Measurements from ENCODE around the gene PHACTR1. TPM values are rescaled to one million over a fixed set of nuclear protein-coding genes. Genes with fewer than 3 reads are reported as not detected.

Gene PHACTR1
- total RNA-seq, 5 donors from 2014 or later (not counting 1 experiment from before 2014, with no cell fraction given) = 0.63 to 2.6 (median 1.1) TPM

- no peak for ATAC-seq (replicated peaks in 1 of 4)
- Histone ChIP-seq H3K36me3 (ENCODE audit: control insufficient read depth in 2 of 2, extremely low read depth in 1 of 2, insufficient read depth in 1 of 2, low read length in 1 of 2) (no peaks in the 10 kb centered on the region), H3K9me3 (no peaks in the 10 kb centered on the region), H3K4me3 (ENCODE audit: control insufficient read depth in 1 of 2, extremely low read depth in 1 of 2, low read length in 1 of 2) (no peak overlapping the region), H3K4me1 (ENCODE audit: control insufficient read depth in 1 of 2, extremely low read depth in 1 of 2, insufficient read depth in 2 of 2, low read length in 2 of 2) (no peaks in the 10 kb centered on the region), H3K27me3 (replicated peaks in 1 of 2; ENCODE audit: control insufficient read depth in 2 of 2, extremely low read depth in 1 of 2, insufficient read depth in 2 of 2, low read length in 1 of 2) (peaks cover 0 to 9% of the 10 kb centered on the region in 2 experiments), H3K27ac (ENCODE audit: low read length) (no peak overlapping the region)
- ChIA-PET CTCF (no interaction called here), POLR2A (no interaction called here)
- Mint-ChIP-seq H3K27me3 (peaks cover 0 to 4% of the 10 kb centered on the region in 2 donors), H3K4me3 (no peak overlapping the region), H3K9me3 (no peaks in the 10 kb centered on the region), H3K4me1 (no peaks in the 10 kb centered on the region), H3K27ac (no peak overlapping the region), H3K36me3 (no peaks in the 10 kb centered on the region)
- 17% methylated on average over 1 of the region's 5 CpGs for WGBS (ENCODE audit: insufficient coverage)
- no peak for DNase-seq
These were observed 259.8 kb downstream of the PHACTR1 start for GRCh38 chr6:12976366-12976765.

- H3K4me3 ChIP-seq (ENCODE audit: control insufficient read depth in 1 of 2, extremely low read depth in 1 of 2, low read length in 1 of 2) = no peak overlapping the region
- Mint-ChIP-seq H3K27ac (no peak overlapping the region), H3K27me3 (peaks cover 2 to 4% of the 10 kb centered on the region in 2 donors), H3K36me3 (no peaks in the 10 kb centered on the region), H3K9me3 (peaks cover 0 to 4% (median 0%) of the 10 kb centered on the region in 3 donors), H3K4me1 (no peaks in the 10 kb centered on the region), H3K4me3 (no peak overlapping the region)
- H3K27me3 ChIP-seq (replicated peaks in 1 of 2; ENCODE audit: control insufficient read depth in 2 of 2, extremely low read depth in 1 of 2, insufficient read depth in 2 of 2, low read length in 1 of 2) = peaks cover 0 to 11% of the 10 kb centered on the region in 2 experiments
- ATAC-seq (replicated peaks in 1 of 4) (no peak), DNase-seq (no peak)
- H3K4me1 ChIP-seq (ENCODE audit: control insufficient read depth in 1 of 2, extremely low read depth in 1 of 2, insufficient read depth in 2 of 2, low read length in 2 of 2) = no peaks in the 10 kb centered on the region
- H3K36me3 ChIP-seq (ENCODE audit: control insufficient read depth in 2 of 2, extremely low read depth in 1 of 2, insufficient read depth in 1 of 2, low read length in 1 of 2) = no peaks in the 10 kb centered on the region
- 60% methylated on average over 1 of the region's 3 CpGs for WGBS (ENCODE audit: insufficient coverage)
- POLR2A ChIA-PET = no interaction called here
- H3K9me3 ChIP-seq = no peaks in the 10 kb centered on the region
- CTCF ChIA-PET = no interaction called here
- H3K27ac ChIP-seq (ENCODE audit: low read length) = no peak overlapping the region
These were observed 260.6 kb downstream of the PHACTR1 start for GRCh38 chr6:12977206-12977605.

GRCh38 chr6:12977806-12978205 lies 261.2 kb downstream of the PHACTR1 start:
- Histone ChIP-seq H3K36me3 (ENCODE audit: control insufficient read depth in 2 of 2, extremely low read depth in 1 of 2, insufficient read depth in 1 of 2, low read length in 1 of 2) (no peaks in the 10 kb centered on the region), H3K4me1 (ENCODE audit: control insufficient read depth in 1 of 2, extremely low read depth in 1 of 2, insufficient read depth in 2 of 2, low read length in 2 of 2) (no peaks in the 10 kb centered on the region), H3K27me3 (replicated peaks in 1 of 2; ENCODE audit: control insufficient read depth in 2 of 2, extremely low read depth in 1 of 2, insufficient read depth in 2 of 2, low read length in 1 of 2) (peaks cover 0 to 12% of the 10 kb centered on the region in 2 experiments), H3K27ac (ENCODE audit: low read length) (no peak overlapping the region), H3K4me3 (ENCODE audit: control insufficient read depth in 1 of 2, extremely low read depth in 1 of 2, low read length in 1 of 2) (no peak overlapping the region), H3K9me3 (no peaks in the 10 kb centered on the region)
- DNase-seq (no peak), ATAC-seq (replicated peaks in 1 of 4) (no peak)
- no peak overlapping the region for H3K27ac Mint-ChIP-seq
- 81% methylated on average over 3 of the region's 4 CpGs for WGBS (ENCODE audit: insufficient coverage)
- POLR2A ChIA-PET = no interaction called here
- CTCF ChIA-PET = no interaction called here
- no peaks in the 10 kb centered on the region for H3K4me1 Mint-ChIP-seq
- peaks cover 0 to 5% (median 0%) of the 10 kb centered on the region in 3 donors for H3K9me3 Mint-ChIP-seq
- H3K27me3 Mint-ChIP-seq = peaks cover 3 to 4% of the 10 kb centered on the region in 2 donors
- H3K4me3 Mint-ChIP-seq = no peak overlapping the region
- H3K36me3 Mint-ChIP-seq = no peaks in the 10 kb centered on the region

- H3K27me3 ChIP-seq (replicated peaks in 1 of 2; ENCODE audit: control insufficient read depth in 2 of 2, extremely low read depth in 1 of 2, insufficient read depth in 2 of 2, low read length in 1 of 2) = peaks cover 0 to 10% of the 10 kb centered on the region in 2 experiments
- DNase-seq (no peak), ATAC-seq (replicated peaks in 1 of 4) (no peak)
- H3K4me3 ChIP-seq (ENCODE audit: control insufficient read depth in 1 of 2, extremely low read depth in 1 of 2, low read length in 1 of 2) = no peak overlapping the region
- POLR2A ChIA-PET = no interaction called here
- H3K36me3 ChIP-seq (ENCODE audit: control insufficient read depth in 2 of 2, extremely low read depth in 1 of 2, insufficient read depth in 1 of 2, low read length in 1 of 2) = no peaks in the 10 kb centered on the region
- no peak overlapping the region for H3K27ac ChIP-seq (ENCODE audit: low read length)
- no peaks in the 10 kb centered on the region for H3K4me1 ChIP-seq (ENCODE audit: control insufficient read depth in 1 of 2, extremely low read depth in 1 of 2, insufficient read depth in 2 of 2, low read length in 2 of 2)
- peaks cover 3 to 4% of the 10 kb centered on the region in 2 donors for H3K27me3 Mint-ChIP-seq
- H3K9me3 Mint-ChIP-seq = peaks cover 0 to 5% (median 4%) of the 10 kb centered on the region in 3 donors
- no peak overlapping the region for H3K4me3 Mint-ChIP-seq
- no peak overlapping the region for H3K27ac Mint-ChIP-seq
- H3K4me1 Mint-ChIP-seq = no peaks in the 10 kb centered on the region
- H3K9me3 ChIP-seq = no peaks in the 10 kb centered on the region
- CTCF ChIA-PET = no interaction called here
- no CpG with 5 or more reads among the region's 4 CpGs for WGBS (ENCODE audit: insufficient coverage)
- H3K36me3 Mint-ChIP-seq = no peaks in the 10 kb centered on the region
These were observed 264.2 kb downstream of the PHACTR1 start for GRCh38 chr6:12980741-12981140.

GRCh38 chr6:12984776-12985175 lies 268.2 kb downstream of the PHACTR1 start:
- H3K4me1 Mint-ChIP-seq = no peaks in the 10 kb centered on the region
- no CpG with 5 or more reads among the region's 2 CpGs for WGBS (ENCODE audit: insufficient coverage)

GRCh38 chr6:12987783-12988182 lies 271.2 kb downstream of the PHACTR1 start:
- Mint-ChIP-seq H3K27ac (no peak overlapping the region), H3K4me1 (no peaks in the 10 kb centered on the region), H3K4me3 (no peak overlapping the region), H3K27me3 (peaks cover 0 to 11% of the 10 kb centered on the region in 2 donors), H3K36me3 (no peaks in the 10 kb centered on the region), H3K9me3 (peaks cover 0 to 4% (median 0%) of the 10 kb centered on the region in 3 donors)
- CTCF ChIA-PET = no interaction called here
- peaks cover 0 to 10% of the 10 kb centered on the region in 2 experiments for H3K27me3 ChIP-seq (replicated peaks in 1 of 2; ENCODE audit: control insufficient read depth in 2 of 2, extremely low read depth in 1 of 2, insufficient read depth in 2 of 2, low read length in 1 of 2)
- no peak for ATAC-seq (replicated peaks in 1 of 4)
- H3K36me3 ChIP-seq (ENCODE audit: control insufficient read depth in 2 of 2, extremely low read depth in 1 of 2, insufficient read depth in 1 of 2, low read length in 1 of 2) = no peaks in the 10 kb centered on the region
- no peaks in the 10 kb centered on the region for H3K4me1 ChIP-seq (ENCODE audit: control insufficient read depth in 1 of 2, extremely low read depth in 1 of 2, insufficient read depth in 2 of 2, low read length in 2 of 2)
- H3K4me3 ChIP-seq (ENCODE audit: control insufficient read depth in 1 of 2, extremely low read depth in 1 of 2, low read length in 1 of 2) = no peak overlapping the region
- no peak overlapping the region for H3K27ac ChIP-seq (ENCODE audit: low read length)
- no peaks in the 10 kb centered on the region for H3K9me3 ChIP-seq
- POLR2A ChIA-PET = no interaction called here
- DNase-seq = no peak

More at GRCh38 chr6:12984776-12985175, 268.2 kb downstream of the PHACTR1 start:
- Mint-ChIP-seq H3K36me3 (no peaks in the 10 kb centered on the region), H3K9me3 (peaks cover 0 to 5% (median 4%) of the 10 kb centered on the region in 3 donors), H3K27ac (no peak overlapping the region), H3K4me3 (no peak overlapping the region), H3K27me3 (peaks cover 0 to 10% of the 10 kb centered on the region in 2 donors)
- no peak for DNase-seq
- Histone ChIP-seq H3K27me3 (replicated peaks in 1 of 2; ENCODE audit: control insufficient read depth in 2 of 2, extremely low read depth in 1 of 2, insufficient read depth in 2 of 2, low read length in 1 of 2) (peaks cover 0 to 4% of the 10 kb centered on the region in 2 experiments), H3K27ac (ENCODE audit: low read length) (no peak overlapping the region), H3K4me1 (ENCODE audit: control insufficient read depth in 1 of 2, extremely low read depth in 1 of 2, insufficient read depth in 2 of 2, low read length in 2 of 2) (no peaks in the 10 kb centered on the region), H3K36me3 (ENCODE audit: control insufficient read depth in 2 of 2, extremely low read depth in 1 of 2, insufficient read depth in 1 of 2, low read length in 1 of 2) (no peaks in the 10 kb centered on the region), H3K4me3 (ENCODE audit: control insufficient read depth in 1 of 2, extremely low read depth in 1 of 2, low read length in 1 of 2) (no peak overlapping the region), H3K9me3 (no peaks in the 10 kb centered on the region)
- CTCF ChIA-PET = no interaction called here
- ATAC-seq (replicated peaks in 1 of 4) = no peak
- POLR2A ChIA-PET = no interaction called here

- no peaks in the 10 kb centered on the region for H3K4me1 ChIP-seq (ENCODE audit: control insufficient read depth in 1 of 2, extremely low read depth in 1 of 2, insufficient read depth in 2 of 2, low read length in 2 of 2)
- 78% methylated on average over 7 of the region's 7 CpGs for WGBS (ENCODE audit: insufficient coverage)
- H3K27me3 Mint-ChIP-seq = peaks cover 0 to 20% of the 10 kb centered on the region in 2 donors
- H3K36me3 Mint-ChIP-seq = no peaks in the 10 kb centered on the region
- H3K27me3 ChIP-seq (replicated peaks in 1 of 2; ENCODE audit: control insufficient read depth in 2 of 2, extremely low read depth in 1 of 2, insufficient read depth in 2 of 2, low read length in 1 of 2) = peaks cover 0 to 10% of the 10 kb centered on the region in 2 experiments
- H3K27ac ChIP-seq (ENCODE audit: low read length) = no peak overlapping the region
- ATAC-seq (replicated peaks in 1 of 4) (no peak), DNase-seq (no peak)
- H3K36me3 ChIP-seq (ENCODE audit: control insufficient read depth in 2 of 2, extremely low read depth in 1 of 2, insufficient read depth in 1 of 2, low read length in 1 of 2) = no peaks in the 10 kb centered on the region
- H3K4me3 ChIP-seq (ENCODE audit: control insufficient read depth in 1 of 2, extremely low read depth in 1 of 2, low read length in 1 of 2) = no peak overlapping the region
- H3K27ac Mint-ChIP-seq = no peak overlapping the region
- no peak overlapping the region for H3K4me3 Mint-ChIP-seq
- peaks cover 0 to 13% (median 6%) of the 10 kb centered on the region in 3 donors for H3K9me3 Mint-ChIP-seq
- ChIA-PET CTCF (no interaction called here), POLR2A (no interaction called here)
- H3K4me1 Mint-ChIP-seq = no peaks in the 10 kb centered on the region
- H3K9me3 ChIP-seq = no peaks in the 10 kb centered on the region
These were observed 273.6 kb downstream of the PHACTR1 start for GRCh38 chr6:12990162-12990561.
